OCI-LY3 (cell line): Measurements from ENCODE around the gene SNCG.

Source experiments
- CTCF ChIP-seq: fragments of 200-600, 300-600 bp; sonication (generic); IDR thresholded peaks from 2 replicates; pipeline ENCODE4 v1.5.1; 2014; ENCODE audit warnings: antibody characterized with exemption, low read length, low read depth
- EZH2phosphoT487 ChIP-seq: fragments of 200-600 bp; shearing (Covaris generic); IDR thresholded peaks from 2 replicates; pipeline ENCODE4 v1.6.1; 2018; ENCODE audit warnings: antibody characterized with exemption, mixed run types, low read depth

GRCh38 chr10:86962981-86963310, 4.5 kb downstream of the SNCG start:
- TF ChIP-seq CTCF, result no peak
- no peak for TF ChIP-seq EZH2phosphoT487
